Activated T-cell treated with anti-CD3 and anti-CD28 coated beads, Interleukin-2, amount 50 U/mL, for 1 hour (primary cell): ENCODE data around the gene TIA1.
"Not testable (repeated sequence)": the region's sequence is repeated elsewhere in the genome, so short reads cannot be mapped to it uniquely, and the experiment has no call there.

Experiments used
- DNase-seq: peaks from one replicate; pipeline ENCODE4 v3.0.0-alpha.2; 2020

TIA1 gene, protein sequence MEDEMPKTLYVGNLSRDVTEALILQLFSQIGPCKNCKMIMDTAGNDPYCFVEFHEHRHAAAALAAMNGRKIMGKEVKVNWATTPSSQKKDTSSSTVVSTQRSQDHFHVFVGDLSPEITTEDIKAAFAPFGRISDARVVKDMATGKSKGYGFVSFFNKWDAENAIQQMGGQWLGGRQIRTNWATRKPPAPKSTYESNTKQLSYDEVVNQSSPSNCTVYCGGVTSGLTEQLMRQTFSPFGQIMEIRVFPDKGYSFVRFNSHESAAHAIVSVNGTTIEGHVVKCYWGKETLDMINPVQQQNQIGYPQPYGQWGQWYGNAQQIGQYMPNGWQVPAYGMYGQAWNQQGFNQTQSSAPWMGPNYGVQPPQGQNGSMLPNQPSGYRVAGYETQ

DNA sequence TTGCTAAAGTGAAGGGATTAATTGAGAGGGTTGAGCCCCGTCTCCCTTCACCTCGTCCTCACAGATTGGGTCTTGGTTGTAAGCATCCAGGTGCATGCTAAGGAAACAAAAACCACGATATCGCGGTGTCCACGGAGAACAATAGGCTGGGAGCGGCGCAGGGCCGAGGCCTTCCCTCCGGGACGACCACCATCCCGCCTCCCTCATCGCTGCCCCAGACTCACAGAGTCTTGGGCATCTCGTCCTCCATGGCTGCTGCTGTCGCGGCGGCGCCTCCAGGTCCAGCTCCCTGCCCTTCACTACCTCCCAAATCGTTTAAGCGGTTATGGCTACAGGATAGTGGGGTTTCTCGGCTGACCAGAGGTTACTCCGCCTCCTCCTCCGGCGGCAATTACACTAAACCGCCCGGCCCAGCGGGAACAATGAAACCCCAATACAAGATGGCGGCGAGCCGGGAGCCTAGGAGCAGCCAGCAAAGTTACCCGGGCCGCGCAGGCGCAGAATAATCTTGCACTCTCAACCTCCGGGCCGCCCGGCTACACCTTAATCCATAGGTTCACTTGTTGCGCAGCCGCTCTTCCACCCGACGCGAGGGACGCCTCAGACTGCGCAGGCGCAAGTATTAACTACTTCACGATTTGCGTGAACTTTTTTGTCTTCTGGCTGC is at the start of gene TIA1:
Gene TIA1, minus strand, starts transcription at position 448 of the 667 bp plus-strand sequence. Its CDS starts 198 bp downstream, at position 250.
- peak; percentile 96 for DNase-seq

DNA sequence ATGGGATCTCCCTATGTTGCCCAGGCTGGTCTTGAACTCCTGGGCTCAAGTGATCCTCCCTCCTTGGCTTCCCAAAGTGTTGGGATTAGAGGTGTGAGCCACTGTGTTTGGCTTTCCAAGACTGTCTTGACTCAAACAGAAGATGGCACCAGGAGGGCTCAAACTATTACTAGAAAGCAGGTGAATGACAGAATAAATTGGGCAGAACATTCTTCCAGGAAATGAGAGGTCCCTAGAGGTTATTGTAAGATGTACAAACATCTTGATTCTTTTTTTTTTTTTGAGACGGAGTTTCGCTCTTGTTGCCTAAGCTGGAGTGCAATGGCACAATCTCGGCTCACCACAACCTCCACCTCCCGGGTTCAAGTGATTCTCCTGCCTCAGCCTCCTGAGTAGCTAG is 49.4 kb upstream of the TIA1 start:
- DNase-seq = not testable (repeated sequence)

DNA sequence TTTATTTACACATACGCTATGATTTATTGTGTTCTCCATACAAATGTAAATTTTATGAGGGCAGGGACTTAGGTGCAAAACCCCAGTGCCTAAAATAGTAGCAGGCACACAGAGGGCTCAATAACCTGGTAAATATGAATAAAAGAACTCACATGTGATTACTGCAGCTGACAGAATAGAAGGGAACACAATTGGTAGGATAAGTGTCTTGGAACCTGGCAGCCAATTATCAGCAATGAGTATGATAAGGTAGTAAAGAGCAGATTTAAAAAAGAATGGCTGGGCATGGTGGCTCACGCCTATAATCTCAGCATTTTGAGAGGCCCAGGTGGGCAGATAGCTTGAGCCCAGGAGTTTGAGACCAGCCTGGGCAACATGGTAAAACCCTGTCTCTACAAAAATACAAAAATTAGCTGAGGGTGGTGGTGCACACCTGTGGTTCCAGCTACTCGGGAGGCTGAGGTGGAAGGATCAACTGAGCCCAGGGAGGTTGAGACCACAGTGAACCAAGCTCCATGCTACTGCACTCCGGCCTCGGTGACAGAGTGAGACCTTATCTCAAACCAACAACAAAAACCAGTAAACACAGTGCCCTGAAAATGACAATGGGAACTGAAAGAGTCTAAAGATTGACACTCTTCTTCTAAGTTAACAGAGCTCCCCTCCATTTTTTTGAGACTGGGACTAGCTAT is 35.2 kb upstream of the TIA1 start:
- no peak for DNase-seq

DNA sequence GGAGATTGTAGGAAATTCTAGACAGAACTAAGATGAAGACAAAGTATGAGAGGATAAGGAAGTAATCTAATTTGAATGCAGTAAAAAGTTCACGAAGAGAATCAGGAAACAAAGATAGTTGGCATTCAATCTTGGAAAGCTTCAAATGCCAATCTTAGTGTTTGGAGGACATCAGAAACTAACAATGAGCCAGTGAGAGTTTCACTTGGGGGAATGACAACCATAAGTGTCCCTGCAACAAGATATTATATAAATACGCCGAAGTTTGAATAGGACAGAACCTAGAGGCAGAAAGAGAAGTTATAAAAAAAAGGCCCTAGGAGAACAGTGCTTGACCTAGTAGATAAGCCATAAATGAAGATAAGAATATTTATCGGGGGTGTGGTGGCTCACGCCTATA is 34.0 kb upstream of the TIA1 start:
- DNase-seq = no peak

DNA sequence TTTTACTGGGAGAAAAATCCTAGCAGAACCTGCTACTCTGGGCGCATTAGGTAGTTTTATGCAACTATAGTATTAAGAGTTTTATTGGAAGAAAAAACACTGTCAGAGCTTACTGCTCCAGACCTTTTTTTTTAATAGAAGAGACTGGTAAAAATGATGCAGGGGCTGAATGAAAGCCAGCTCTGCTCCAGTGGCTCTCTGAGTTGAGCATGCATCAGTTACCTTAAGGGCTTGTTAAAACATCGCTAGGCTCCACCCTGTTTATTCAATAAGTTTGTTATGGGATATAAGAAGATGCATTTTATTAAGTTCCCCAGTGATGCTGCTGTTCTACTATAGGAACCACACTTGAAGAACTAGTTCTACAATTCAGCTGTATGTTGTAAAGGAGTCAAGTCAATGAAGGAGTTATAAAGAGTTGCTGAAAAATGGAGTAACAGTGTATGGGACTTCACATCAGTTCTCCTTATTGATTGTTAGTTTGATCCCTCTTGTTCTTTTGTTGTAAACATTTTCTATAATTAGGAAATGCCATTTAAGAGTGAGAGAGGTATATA is 31.9 kb upstream of the TIA1 start:
- DNase-seq = no peak

DNA sequence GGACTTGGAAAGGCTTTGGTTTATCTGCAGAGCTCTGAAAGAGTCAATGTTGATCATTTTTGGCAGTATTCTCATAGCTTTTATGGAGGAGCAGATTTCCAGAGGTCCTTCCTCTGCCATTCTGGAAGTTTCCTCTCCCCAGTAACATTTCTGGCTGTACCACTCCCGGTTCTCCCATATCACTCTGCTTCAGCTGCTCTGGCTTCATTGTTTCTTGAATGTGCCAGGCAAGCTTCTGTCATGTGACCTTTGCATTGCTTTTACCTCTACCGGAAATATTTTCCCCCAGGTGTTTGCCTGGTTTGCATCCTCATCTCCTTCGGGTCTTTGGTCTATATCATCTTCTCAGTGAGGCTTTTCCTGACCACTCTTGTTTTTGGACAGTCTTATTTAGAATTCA is 21.9 kb upstream of the TIA1 start:
- no peak for DNase-seq

DNA sequence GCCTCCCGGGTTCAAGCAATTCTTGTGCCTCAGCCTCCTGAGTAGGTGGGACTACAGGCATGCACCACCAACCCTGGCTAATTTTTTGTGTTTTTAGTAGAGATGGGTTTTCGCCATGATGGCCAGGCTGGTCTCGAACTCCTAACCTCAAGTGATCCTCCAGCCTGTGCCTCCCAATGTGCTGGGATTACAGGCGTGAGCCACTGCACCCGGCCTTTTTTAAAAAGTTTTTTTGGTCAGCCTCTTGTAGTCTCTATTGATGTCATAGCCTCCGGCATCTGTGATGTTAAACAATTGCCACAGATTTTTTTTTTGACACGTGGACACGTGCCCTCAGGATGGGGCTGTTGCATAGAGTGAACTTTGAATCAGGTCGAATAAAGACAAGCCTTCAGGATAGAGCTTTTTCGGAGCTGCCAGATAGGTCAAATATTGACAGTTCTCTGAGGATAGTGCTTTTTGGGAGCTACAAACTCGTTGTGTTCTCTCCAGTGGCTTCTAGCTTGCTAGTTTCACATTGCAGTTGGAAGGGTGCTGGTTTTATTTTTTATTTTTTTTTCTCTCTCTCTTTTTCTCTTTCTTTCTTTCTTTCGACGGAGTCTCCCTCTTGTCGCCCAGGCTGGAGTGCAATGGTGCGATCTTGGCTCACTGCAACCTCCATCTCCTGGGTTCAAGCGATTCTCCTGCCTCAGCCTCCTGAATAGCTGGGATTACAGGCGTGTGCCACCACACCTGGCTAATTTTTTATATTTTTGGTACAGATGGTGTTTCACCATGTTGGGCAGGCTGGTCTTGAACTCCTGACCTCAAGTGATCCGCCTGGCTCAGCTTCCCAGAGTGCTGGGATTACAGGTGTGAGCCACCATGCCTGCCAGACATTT is 21.2 kb upstream of the TIA1 start:
- DNase-seq = not testable (repeated sequence)

DNA sequence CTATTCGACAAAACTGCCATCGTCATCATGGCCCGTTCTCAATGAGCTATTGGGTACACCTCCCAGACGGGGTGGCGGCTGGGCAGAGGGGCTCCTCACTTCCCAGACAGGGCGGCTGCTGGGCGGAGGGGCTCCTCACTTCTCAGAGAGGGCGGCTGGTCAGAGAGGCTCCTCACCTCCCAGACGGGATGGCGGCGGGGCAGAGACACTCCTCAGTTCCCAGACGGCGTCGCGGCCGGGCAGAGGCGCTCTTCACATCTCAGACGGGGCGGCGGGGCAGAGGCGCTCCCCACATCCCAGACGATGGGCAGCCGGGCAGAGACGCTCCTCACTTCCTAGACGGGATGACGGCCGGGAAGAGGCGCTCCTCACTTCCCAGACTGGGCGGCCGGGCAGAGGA is 18.5 kb upstream of the TIA1 start:
- DNase-seq = not testable (repeated sequence)

DNA sequence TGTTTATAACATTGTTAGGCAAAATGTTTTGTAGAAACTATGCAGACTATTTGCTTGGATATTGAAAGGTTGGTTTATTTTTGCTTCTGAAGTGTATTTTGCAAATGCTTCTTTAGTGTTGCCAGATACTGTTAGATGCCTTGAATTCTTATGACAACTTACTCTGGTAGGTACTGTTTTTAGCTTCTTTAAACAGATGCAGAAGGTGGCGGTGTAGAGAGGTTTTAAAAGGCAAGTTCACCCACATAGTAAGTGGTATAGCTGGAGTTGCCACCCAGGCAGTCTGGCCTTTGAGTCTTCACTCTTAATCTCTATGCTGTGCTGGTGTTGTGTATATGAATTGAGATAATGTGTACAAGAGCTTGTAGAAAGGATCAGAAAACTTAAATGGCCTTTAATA is 13.1 kb upstream of the TIA1 start:
- DNase-seq = no peak

DNA sequence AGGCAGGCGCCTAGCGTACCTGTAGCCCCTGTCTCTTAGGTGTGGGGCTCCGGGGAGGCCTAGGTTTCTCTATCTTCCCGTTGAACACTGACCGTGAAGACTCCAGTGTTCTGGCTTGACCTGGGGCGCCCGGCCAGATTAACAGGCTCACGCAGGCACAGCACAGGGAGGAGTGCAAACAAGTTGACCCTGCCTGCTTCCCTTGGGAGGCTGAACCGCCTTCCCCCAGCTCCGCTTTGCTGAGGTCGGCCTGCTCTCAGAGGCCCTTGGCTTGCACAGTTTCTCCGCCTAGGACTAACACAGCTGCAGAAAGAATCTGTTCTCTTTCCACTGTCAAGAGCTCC is 10.1 kb upstream of the TIA1 start:
- DNase-seq = no peak

DNA sequence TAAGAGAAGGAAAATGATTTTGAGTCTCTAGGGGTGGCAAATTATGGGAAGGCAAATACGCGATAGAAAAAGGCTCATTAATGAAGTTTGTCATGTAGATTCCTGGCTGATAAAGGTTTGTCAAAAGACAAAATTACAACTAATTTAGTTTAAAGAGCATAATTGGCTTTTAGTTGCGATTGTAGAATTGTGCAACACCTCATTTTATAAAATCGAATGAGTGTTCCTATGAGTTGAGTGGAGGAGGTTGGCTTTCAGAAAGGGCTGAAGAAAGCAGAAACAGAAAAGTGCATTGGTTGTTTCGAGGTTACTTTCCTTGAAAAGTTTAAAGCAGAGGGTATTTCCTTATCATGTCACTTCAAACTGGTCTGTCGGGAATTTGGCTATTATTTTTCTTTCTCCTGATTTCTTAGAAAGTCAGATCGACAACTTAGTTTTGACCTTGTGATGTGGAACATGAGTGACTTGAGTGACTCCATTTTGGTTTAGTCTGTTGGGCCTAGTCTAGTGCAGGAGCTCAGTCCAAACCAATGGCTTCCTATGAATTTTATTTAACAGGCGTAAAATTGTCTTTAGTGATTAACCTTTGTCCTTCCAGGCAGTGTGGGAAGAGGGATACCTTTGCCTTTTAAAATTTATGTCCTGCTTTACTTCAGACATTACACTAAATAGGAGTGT is 7.3 kb upstream of the TIA1 start:
- no peak for DNase-seq

DNA sequence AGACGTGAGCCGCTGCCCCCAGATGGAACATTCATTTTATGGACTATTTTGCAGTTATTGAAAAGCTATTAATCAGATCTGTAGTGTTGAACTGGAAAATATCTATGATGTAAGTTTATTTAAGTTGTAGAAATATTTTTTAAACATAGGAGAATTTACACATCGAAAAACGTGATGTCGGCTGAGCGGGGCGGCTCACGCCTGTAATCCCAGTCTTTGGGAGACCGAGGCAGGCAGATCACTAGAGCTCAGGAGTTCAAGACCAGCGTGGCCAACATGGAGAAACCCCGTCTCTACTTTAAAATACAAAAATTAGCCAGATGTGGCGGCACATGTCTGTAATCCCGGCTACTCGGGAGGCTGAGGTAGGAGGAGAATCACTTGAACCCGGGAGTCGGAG is 2.0 kb upstream of the TIA1 start:
- DNase-seq = no peak

DNA sequence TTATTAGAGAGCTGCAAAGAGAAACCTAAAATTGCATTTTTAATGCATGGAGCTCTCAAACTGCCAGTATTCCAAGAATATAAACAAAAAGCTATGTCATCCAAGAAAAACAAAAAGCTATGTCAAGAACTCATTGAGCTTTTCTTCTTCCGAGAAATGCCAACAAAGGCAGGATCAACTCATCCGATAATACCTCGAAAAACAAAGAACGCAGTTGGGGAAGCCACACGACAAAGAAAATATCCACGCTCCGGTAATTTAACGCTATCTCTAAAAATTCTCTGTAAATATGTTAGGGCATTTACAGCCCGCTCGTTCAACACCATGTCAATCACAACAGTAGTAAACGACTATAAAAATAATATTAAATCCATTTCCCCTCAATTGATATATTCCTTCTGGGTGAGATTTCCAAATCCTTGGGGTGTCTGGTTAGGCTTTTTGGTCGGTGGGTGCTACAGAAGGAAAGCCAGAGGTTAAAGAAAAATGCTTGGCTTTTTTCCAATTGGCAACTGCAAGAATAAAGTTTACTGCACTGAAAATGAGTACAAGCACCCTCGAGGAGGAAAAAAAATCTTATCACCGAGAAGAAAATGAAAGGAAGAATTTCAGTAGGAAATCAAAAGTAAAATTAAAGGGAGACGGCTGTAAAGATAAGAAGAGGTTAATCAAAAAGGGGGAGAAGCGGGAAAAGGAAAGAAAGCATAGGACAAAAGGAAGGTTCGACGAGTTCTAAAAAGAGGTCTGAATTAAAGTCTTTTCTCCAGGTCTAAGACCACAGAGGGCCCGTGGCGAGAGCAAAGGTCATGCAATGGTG is 856 bp downstream of the TIA1 start:
- DNase-seq = no peak

DNA sequence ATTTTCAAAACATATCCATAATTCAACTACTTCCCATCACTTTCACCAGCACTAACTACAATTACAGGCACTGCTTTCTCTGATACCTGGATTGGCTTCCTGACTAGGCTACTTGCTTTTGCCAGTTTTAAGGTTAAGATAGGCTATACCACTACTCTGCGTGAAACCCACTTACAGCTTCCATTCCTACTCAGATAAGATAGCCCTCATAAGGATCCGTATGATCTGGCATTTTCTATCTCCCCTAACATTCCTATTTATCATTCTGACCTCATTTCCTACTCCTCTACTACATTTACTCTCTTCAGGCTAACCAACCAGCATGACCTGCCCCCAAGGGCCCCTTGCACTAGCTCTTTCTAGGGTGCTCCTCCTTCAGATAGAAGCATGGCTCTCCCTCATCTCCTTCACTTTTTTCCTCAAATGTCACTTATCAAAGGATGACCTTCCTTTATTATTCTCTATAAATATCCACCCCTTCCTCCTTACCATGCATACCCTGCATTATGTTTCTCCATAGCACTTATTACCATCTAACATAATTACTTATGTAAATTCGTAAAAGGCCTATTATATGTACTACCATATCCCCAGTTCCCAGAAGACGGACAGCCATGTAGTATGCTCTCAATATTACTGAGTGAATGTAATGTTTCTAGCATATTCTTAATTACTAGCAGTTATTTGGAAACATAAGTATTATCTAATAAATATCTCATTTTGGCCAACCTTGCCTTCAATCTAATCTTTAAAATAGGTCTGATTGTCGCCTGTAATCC is 4.4 kb downstream of the TIA1 start:
- no peak for DNase-seq

DNA sequence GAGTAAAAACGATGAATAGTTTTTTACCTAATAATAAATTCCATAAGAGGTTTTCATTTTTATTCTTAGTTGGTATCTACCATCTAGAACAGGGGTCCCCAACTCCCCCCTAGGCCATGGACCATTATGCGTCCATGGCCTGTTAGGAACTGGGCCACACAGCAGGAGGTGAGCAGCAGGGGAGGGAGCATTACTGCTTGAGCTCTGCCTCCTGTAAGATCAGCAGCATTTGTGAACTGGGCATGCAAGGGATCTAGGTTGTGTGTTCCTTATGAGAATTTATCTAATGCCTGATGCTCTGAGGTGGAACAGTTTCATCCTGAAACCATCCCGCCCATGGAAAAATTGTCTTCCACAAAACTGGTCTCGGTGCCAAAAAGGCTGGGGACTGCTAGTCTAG is 5.9 kb downstream of the TIA1 start:
- no peak for DNase-seq

DNA sequence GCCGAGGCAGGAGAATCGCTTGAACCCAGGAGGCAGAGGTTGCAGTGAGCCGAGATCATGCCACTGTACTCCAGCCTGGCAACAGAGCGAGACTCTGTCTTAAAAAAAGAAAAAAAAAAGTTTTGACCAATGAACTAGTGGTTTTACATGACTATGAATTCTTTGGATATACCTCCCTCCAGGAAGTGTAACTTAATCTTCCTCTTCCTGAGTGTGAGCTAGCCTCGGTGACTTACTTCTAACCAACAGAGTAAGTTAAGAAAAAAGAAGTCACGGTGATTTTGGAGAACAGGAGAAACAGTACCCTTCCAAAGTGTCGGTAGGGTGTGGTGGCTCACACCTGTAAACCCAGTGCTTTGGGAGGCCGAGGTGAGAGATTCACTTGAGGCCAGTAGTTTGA is 7.1 kb downstream of the TIA1 start:
- DNase-seq = no peak

DNA sequence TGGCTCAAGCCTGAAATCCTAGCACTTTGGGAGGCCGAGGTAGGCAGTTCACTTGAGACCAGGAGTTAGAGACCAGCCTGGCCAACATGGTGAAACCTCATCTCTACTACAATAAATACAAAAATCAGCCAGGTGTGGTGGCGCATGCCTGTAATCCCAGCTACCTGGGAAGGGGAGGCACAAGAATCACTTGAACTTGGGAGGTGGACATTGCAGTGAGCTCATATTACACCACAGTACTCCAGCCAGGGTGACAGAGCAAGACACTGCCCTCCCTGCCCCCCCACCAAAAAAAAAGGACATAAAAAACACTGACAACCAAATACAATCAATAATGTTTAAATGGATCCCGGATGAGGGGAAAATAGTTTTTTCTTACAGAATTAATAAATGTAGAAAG is 7.8 kb downstream of the TIA1 start:
- no peak for DNase-seq

DNA sequence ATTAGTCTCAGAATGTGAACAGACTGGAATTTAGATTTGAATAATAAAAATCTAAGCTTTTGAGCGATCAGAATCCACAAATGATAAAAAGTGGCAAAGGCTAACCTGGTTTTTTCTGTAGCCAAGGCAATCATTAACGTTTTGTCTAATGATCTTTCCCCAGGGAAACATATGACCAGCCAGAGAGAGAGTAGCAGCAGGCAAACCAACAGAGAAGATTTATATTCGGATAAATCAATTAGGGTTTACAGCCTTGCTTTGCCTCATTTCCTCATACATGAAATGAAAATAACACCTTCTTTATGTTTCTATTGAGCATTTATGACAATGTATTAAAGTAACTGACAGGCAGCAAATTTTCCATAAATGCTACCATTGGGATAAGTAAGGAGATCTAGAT is 14.5 kb downstream of the TIA1 start:
- no peak for DNase-seq

DNA sequence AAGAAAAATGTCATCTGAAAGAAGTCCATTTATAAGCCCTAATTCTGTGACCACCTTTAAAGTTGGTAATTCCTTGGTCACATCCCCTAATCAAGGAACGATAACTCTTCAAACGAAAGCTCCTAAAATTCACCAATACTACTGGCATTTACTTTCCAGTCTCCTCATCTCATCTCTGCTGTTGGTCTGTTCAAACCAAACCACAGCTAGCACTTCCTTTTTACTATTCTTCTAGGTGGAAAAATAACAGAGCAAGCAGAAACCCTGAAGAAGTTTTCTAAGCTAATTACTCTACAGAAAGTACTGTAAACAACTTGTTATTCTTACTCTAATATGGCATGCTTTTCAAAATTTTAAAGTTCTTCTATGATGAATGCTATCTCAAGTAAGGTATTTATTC is 21.6 kb downstream of the TIA1 start:
- no peak for DNase-seq

DNA sequence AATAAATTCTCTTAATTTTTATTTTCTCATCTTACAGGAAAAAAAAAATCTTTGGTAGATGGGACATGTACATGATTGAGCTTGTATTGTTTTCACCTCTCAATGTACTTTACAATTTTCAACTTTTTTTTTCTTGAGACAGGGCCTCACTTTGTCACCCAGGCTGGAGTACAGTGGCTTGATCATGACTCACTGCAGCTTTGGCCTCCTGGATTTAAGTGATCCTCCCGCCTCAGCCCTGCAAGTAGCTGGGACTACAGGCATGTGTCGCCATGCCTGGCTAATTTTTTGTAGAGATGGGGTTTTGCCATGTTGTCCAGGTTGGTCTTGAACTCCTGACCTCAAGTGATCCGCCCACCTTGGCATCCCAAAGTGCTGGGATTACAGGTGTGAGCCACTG is 25.1 kb downstream of the TIA1 start:
- not testable (repeated sequence) for DNase-seq
